ENCODE data around the gene CHMP4A.
"Not testable (repeated sequence)": the region's sequence is repeated elsewhere in the genome, so short reads cannot be mapped to it uniquely, and the experiment has no call there.

Gene CHMP4A

DNA sequence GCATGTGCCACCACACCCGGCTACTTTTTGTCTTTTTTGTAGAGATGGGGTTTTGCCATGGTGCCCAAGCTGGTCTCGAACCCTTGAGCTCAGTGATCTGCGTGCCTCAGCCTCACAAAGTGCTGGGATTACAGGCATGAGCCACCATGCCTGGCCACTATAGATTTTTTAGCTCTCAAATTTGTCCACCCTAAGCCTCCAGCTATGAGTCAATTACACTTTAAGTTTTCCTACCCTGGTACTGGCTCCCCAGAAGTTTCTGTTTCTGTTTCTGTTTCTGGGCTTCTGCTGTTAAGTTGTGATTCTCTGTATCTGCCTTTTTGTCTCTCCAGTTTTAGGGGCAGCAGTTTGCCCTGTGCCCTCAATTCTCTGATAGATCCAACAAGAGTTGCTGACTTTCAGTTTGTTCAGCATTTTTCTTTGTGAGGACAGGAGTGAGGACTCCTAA, 33.5 kb upstream of the CHMP4A start:
- H3K4me3 ChIP-seq (ENCODE audit: low read length): no peak overlapping the region
- DNase-seq (ENCODE audit: low read depth): no peak
- TF ChIP-seq, protein P1, sequence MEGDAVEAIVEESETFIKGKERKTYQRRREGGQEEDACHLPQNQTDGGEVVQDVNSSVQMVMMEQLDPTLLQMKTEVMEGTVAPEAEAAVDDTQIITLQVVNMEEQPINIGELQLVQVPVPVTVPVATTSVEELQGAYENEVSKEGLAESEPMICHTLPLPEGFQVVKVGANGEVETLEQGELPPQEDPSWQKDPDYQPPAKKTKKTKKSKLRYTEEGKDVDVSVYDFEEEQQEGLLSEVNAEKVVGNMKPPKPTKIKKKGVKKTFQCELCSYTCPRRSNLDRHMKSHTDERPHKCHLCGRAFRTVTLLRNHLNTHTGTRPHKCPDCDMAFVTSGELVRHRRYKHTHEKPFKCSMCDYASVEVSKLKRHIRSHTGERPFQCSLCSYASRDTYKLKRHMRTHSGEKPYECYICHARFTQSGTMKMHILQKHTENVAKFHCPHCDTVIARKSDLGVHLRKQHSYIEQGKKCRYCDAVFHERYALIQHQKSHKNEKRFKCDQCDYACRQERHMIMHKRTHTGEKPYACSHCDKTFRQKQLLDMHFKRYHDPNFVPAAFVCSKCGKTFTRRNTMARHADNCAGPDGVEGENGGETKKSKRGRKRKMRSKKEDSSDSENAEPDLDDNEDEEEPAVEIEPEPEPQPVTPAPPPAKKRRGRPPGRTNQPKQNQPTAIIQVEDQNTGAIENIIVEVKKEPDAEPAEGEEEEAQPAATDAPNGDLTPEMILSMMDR (conservative IDR thresholded peaks at IDR 0.05; ENCODE audit: low read length): no peak

DNA sequence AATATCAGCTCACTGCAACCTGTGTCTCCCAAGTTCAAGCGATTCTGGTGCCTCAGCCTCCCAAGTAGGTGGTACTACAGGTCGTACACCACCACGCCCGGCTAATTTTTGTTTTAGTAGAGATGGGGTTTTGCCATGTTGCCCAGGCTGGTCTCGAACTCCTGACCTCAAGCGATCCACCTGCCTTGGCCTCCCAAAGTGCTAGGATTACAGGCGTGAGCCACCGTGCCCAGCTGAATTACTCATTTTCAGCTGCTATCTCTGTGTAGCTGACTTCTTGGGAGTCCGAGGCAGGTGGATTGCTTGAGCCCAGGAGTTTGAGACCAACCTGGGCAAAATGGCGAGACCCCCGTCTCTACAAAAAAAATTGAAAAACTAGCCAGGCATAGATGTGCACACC, 32.1 kb upstream of the CHMP4A start:
- not testable (repeated sequence) for H3K4me3 ChIP-seq (ENCODE audit: low read length); DNase-seq (ENCODE audit: low read depth)

DNA sequence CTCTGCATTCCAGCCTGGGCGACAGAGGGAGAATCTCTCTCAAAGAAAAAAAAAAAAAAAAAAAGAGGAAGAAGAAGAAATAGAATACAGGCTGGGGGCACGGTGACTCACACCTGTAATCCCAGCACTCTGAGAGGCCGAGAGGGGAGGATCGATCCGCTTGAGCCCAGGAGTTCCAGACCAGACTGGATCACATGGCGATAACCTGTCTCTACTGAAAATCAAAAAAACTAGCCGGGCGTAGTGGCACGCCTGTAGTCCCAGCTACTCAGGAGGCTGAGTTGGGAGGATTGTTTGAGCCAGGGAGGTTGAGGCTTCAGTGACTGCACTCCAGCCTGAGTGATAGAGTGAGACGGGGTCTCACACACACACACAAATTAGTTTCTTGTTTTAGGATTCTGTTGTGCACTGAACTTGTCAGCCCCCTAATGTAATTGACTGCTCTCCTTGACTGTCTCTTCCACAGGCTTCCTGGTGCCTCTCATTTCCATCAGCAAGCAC, 30.1 kb upstream of the CHMP4A start:
- peak overlapping the region; percentile 94 for H3K4me3 ChIP-seq (ENCODE audit: low read length)
- TF ChIP-seq, protein P1 (conservative IDR thresholded peaks at IDR 0.05; ENCODE audit: low read length): no peak
- no peak for DNase-seq (ENCODE audit: low read depth)

DNA sequence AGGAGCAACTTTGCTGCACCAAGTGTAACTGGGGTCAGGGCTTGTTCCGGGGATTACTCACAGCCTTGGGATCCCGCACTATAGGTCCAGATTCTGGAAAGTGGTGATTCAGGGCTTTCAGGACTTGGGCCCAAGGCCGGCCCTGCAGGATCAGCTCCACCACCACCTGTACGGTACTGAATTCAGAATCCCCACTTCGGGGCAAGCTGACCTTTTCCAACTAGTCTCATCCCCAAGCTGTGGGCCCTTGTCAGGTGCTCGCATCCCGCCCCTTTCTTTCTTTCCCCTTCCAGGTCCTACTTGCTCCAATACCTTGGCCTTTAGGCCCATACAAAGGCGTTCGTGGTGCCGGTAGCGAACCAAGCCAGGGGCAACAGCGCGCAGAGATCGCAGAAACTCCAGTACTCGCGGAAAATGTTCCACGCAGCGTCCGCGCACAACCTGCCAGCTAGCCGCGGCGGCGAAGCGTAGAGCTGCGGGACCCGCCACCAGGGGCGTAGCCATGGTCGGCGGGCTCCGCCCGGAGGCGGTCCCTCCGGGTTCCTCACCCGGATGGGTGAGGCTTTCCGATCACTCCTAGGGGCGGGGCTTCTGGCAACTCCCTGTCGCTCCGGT, 28.6 kb upstream of the CHMP4A start:
- peak; percentile 89 for DNase-seq (ENCODE audit: low read depth)
- TF ChIP-seq, protein P1 (conservative IDR thresholded peaks at IDR 0.05; ENCODE audit: low read length): peak; percentile 48
- peak overlapping the region; percentile 94 for H3K4me3 ChIP-seq (ENCODE audit: low read length)

DNA sequence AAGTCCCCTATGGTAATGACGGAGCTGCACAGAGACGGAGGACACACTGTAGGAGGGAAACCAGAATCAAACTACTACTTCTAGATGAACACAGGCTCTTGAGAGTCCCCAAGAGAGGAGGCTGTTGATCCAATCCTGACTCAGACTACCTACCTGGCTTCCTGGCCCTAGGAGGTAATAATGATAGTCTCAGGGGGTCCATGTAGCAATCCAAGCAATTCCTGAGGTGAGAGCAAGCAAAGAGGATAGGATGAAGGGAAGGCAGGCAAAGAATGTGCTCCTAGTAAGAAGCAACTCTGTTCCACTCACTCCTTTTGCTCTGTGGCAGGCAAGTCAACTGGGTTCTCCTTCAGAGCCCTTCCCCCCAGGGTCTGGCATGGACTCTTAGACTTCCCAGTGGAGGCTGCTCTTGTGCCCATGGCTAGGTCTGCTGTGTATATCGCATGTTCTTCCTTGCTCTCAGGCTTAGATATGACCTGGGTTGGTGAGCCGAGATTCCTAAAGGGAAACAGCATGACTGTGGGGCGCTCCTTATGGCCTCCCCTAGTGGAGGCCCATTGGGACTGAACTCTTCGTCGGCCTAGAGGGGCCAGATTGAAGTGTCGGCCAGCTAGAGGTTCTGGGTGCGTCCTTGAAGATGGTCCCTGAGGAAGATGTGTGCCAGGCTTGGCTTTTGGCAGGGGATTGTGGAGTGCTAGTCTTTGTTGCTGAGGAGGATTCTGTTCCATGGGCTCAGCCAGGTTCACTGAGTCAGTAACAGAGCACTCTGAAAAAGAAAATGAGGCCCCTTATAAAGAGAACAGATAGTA, 27.0 kb upstream of the CHMP4A start:
- TF ChIP-seq, protein P1 (conservative IDR thresholded peaks at IDR 0.05; ENCODE audit: low read length): no peak
- H3K4me3 ChIP-seq (ENCODE audit: low read length): no peak overlapping the region

DNA sequence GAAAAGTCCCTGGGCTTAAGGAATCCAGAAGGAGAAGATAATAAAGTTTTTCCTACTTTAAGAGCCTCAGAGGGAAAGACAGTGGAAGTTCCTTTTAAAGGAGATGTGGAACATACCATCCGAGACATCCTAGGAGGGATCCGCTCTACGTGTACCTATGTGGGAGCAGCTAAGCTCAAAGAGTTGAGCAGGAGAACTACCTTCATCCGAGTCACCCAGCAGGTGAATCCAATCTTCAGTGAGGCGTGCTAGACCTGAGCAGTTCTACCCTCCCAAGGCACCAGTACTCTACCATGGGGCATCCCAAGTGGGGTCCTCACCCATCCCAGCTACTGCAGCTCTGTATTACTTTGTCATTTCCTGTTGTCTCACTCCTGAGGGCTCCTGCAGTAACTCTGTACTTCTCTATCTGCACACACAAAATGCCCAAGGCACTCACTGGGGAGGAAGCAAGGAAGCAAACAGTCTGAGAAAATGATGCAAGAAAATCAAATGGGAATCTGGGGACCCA, 25.3 kb upstream of the CHMP4A start:
- TF ChIP-seq, protein P1 (conservative IDR thresholded peaks at IDR 0.05; ENCODE audit: low read length): no peak
- no peak overlapping the region for H3K4me3 ChIP-seq (ENCODE audit: low read length)
- DNase-seq (ENCODE audit: low read depth): no peak

More for the DNA sequence above, 27.0 kb upstream of the CHMP4A start:
- DNase-seq (ENCODE audit: low read depth): no peak

DNA sequence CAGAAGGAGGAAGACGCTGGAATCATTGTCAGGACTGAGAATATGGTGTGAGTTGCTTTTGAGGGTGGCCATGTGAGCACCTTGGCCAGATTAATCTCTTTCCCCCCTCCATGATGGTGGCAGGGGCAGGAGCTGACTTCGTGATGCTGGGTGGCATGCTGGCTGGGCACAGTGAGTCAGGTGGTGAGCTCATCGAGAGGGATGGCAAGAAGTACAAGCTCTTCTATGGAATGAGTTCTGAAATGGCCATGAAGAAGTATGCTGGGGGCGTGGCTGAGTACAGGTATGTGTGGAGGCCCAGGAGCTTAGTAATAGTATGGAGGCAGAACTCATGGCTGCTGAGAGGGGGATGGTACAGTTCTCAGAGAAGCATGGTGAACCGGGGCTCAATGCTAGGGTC, 24.8 kb upstream of the CHMP4A start:
- no peak overlapping the region for H3K4me3 ChIP-seq (ENCODE audit: low read length)
- TF ChIP-seq, protein P1 (conservative IDR thresholded peaks at IDR 0.05; ENCODE audit: low read length): no peak
- DNase-seq (ENCODE audit: low read depth): no peak

All from AG10803 (cell line).